A549 treated with AZD9567 at 1 μM for 4 hours (cell line): Measurements from ENCODE around the gene PAPSS1. TPM values are rescaled to one million over a fixed set of nuclear protein-coding genes. Genes with fewer than 3 reads are reported as not detected.

ENCODE experiments used
- total RNA-seq: library from RNA; stranded (reverse); fragments of 200-300 nt; extraction: Qiagen RNA extraction; gene quantifications from 5 replicates; pipeline ENCODE4 v1.2.3, GENCODE V29; 2022; ENCODE audit not compliant: insufficient read depth

Gene PAPSS1
- 27.9 to 36.8 TPM (median 32.0 TPM) in 5 replicates for total RNA-seq

GRCh38 chr4:107719922-107720722 lies at the start of gene PAPSS1:
Gene PAPSS1, minus strand, starts transcription at chr4:107720234. Its CDS starts 55 bp downstream, at chr4:107720179.

Other genes with a start within 250 kb of the PAPSS1 start
- 17.6 to 28.4 TPM (median 24.2 TPM) in 5 replicates for gene SGMS2, start 104.7 kb upstream of the PAPSS1 start, total RNA-seq
- 1.3 to 3.4 TPM (median 1.8 TPM) in 5 replicates for gene CYP2U1, start 211.3 kb upstream of the PAPSS1 start, total RNA-seq